Measurements from ENCODE around the gene TOP3A. TPM values are rescaled to one million over a fixed set of nuclear protein-coding genes. Genes with fewer than 3 reads are reported as not detected.

The TOP3A gene
- total RNA-seq, 1 donor from 2014 or later: 41.5 TPM

GRCh38 chr17:18323507-18324139 is 8.8 kb upstream of the TOP3A start:
- no peak for DNase-seq (ENCODE audit: extremely low spot score, unreplicated experiment)
- TF ChIP-seq, protein P1, sequence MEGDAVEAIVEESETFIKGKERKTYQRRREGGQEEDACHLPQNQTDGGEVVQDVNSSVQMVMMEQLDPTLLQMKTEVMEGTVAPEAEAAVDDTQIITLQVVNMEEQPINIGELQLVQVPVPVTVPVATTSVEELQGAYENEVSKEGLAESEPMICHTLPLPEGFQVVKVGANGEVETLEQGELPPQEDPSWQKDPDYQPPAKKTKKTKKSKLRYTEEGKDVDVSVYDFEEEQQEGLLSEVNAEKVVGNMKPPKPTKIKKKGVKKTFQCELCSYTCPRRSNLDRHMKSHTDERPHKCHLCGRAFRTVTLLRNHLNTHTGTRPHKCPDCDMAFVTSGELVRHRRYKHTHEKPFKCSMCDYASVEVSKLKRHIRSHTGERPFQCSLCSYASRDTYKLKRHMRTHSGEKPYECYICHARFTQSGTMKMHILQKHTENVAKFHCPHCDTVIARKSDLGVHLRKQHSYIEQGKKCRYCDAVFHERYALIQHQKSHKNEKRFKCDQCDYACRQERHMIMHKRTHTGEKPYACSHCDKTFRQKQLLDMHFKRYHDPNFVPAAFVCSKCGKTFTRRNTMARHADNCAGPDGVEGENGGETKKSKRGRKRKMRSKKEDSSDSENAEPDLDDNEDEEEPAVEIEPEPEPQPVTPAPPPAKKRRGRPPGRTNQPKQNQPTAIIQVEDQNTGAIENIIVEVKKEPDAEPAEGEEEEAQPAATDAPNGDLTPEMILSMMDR (IDR thresholded peaks at IDR 0.05): no peak
- Mint-ChIP-seq H3K4me1 (ENCODE audit: unreplicated experiment) (peaks cover 18% of the 10 kb centered on the region), H3K27ac (ENCODE audit: unreplicated experiment) (no peak overlapping the region), H3K36me3 (ENCODE audit: unreplicated experiment) (peaks cover 24% of the 10 kb centered on the region), H3K9me3 (ENCODE audit: unreplicated experiment) (no peaks in the 10 kb centered on the region), H3K4me3 (ENCODE audit: unreplicated experiment) (no peak overlapping the region), H3K27me3 (ENCODE audit: unreplicated experiment) (no peaks in the 10 kb centered on the region)

DNA sequence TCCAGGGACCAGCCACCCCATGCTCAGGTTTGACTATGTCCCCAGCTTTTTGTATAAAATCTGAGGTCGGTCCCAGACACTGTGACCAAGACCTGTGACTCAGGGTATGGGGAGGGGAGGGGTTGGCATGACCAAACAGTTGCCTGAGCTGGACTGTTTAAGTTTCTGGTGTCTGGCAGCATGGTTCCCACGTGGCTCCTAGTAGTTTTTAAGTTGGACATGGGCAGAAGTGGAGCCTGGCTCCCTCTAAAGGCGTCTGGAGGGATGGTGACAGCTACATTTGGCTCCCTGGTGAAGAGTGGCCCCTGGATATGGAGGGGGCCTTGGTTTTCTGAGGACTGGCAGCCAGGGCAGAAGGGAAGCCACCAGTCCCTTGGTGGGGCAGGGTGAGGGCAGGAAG is 8.2 kb upstream of the TOP3A start:
- H3K9me3 Mint-ChIP-seq (ENCODE audit: unreplicated experiment): no peaks in the 10 kb centered on the region
- TF ChIP-seq, protein P1 (IDR thresholded peaks at IDR 0.05): no peak
- peaks cover 24% of the 10 kb centered on the region for H3K36me3 Mint-ChIP-seq (ENCODE audit: unreplicated experiment)
- H3K4me1 Mint-ChIP-seq (ENCODE audit: unreplicated experiment): peaks cover 23% of the 10 kb centered on the region
- no peak overlapping the region for H3K27ac Mint-ChIP-seq (ENCODE audit: unreplicated experiment)
- no peak for DNase-seq (ENCODE audit: extremely low spot score, unreplicated experiment)
- H3K27me3 Mint-ChIP-seq (ENCODE audit: unreplicated experiment): no peaks in the 10 kb centered on the region
- H3K4me3 Mint-ChIP-seq (ENCODE audit: unreplicated experiment): no peak overlapping the region

DNA sequence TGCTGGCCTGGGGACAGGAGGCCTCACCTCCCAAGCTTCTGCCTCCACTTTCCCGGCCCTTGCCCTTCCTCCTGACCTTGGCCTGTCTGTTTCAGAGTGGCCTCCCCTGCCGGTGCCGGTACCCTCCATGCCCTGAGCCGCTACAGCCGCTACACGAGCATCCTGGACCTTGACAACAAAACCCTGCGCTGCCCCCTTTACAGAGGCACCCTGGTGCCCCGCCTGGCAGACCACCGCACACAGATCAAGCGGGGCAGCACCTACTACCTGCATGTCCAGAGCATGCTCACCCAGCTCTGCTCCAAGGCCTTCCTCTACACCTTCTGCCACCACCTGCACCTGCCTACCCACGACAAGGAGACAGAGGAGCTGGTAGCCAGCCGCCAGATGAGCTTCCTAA is 7.7 kb upstream of the TOP3A start:
- H3K27ac Mint-ChIP-seq (ENCODE audit: unreplicated experiment): no peak overlapping the region
- no peak for DNase-seq (ENCODE audit: extremely low spot score, unreplicated experiment)

DNA sequence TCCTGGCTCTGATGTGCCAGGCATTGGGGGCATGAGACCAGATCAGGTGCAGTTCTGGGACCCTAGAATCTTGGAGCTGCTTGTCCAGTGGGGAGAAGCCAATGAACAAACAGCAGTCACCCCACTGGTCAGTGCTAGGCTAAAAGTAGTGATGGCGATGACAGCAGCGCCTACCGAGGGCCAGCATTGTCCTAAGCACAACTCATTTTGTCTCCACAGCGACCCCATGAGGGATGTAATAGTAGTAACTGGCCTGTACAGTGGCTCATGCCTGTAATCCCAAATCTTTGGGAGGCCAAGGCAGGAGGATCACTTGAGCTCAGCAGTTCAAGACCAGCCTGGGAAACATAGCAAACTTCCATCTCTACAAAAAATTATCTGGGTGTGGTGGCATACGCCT is 6.5 kb upstream of the TOP3A start:
- Mint-ChIP-seq H3K4me3 (ENCODE audit: unreplicated experiment) (no peak overlapping the region), H3K27ac (ENCODE audit: unreplicated experiment) (no peak overlapping the region), H3K4me1 (ENCODE audit: unreplicated experiment) (peaks cover 37% of the 10 kb centered on the region), H3K36me3 (ENCODE audit: unreplicated experiment) (peaks cover 26% of the 10 kb centered on the region), H3K9me3 (ENCODE audit: unreplicated experiment) (no peaks in the 10 kb centered on the region), H3K27me3 (ENCODE audit: unreplicated experiment) (no peaks in the 10 kb centered on the region)
- TF ChIP-seq, protein P1 (IDR thresholded peaks at IDR 0.05): no peak
- no peak for DNase-seq (ENCODE audit: extremely low spot score, unreplicated experiment)

More for the DNA sequence above, 7.7 kb upstream of the TOP3A start:
- no peak overlapping the region for H3K4me3 Mint-ChIP-seq (ENCODE audit: unreplicated experiment)
- H3K4me1 Mint-ChIP-seq (ENCODE audit: unreplicated experiment): peaks cover 27% of the 10 kb centered on the region
- no peaks in the 10 kb centered on the region for H3K9me3 Mint-ChIP-seq (ENCODE audit: unreplicated experiment)
- H3K36me3 Mint-ChIP-seq (ENCODE audit: unreplicated experiment): peaks cover 24% of the 10 kb centered on the region
- TF ChIP-seq, protein P1 (IDR thresholded peaks at IDR 0.05): no peak
- no peaks in the 10 kb centered on the region for H3K27me3 Mint-ChIP-seq (ENCODE audit: unreplicated experiment)

DNA sequence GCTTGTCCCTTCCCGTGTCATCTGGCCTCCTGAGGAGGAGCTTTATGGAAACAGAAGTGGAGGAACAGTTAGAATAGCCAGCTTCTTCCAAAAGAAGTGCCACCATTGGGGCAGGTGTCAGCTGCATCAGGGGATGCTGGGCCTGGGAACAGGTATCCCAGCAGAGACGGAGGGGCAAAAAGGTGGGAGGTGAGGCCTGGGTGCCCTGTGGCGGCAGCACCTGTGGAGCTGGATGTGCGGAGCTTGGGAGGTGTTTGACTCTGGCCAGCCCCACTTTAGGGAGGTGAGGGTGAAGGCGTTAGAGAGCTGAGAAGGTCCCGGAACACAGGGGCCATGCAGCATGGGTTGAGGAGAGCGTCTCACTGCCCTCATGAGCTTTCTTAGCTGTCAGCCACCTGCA is 5.5 kb upstream of the TOP3A start:
- H3K27ac Mint-ChIP-seq (ENCODE audit: unreplicated experiment): no peak overlapping the region
- H3K9me3 Mint-ChIP-seq (ENCODE audit: unreplicated experiment): no peaks in the 10 kb centered on the region
- peaks cover 47% of the 10 kb centered on the region for H3K4me1 Mint-ChIP-seq (ENCODE audit: unreplicated experiment)
- no peak for DNase-seq (ENCODE audit: extremely low spot score, unreplicated experiment)
- H3K4me3 Mint-ChIP-seq (ENCODE audit: unreplicated experiment): no peak overlapping the region
- H3K27me3 Mint-ChIP-seq (ENCODE audit: unreplicated experiment): no peaks in the 10 kb centered on the region
- H3K36me3 Mint-ChIP-seq (ENCODE audit: unreplicated experiment): peaks cover 24% of the 10 kb centered on the region
- TF ChIP-seq, protein P1 (IDR thresholded peaks at IDR 0.05): no peak

Measured in osteocyte (in vitro differentiated cells).